ENCODE measurements around the gene ATRX. TPM values are rescaled to one million over a fixed set of nuclear protein-coding genes. Genes with fewer than 3 reads are reported as not detected.
"Not testable (repeated sequence)": the region's sequence is repeated elsewhere in the genome, so short reads cannot be mapped to it uniquely, and the experiment has no call there.

ATRX gene
- total RNA-seq, 6 donors from 2014 or later = 57.0 to 151 (median 98.2) TPM

DNA sequence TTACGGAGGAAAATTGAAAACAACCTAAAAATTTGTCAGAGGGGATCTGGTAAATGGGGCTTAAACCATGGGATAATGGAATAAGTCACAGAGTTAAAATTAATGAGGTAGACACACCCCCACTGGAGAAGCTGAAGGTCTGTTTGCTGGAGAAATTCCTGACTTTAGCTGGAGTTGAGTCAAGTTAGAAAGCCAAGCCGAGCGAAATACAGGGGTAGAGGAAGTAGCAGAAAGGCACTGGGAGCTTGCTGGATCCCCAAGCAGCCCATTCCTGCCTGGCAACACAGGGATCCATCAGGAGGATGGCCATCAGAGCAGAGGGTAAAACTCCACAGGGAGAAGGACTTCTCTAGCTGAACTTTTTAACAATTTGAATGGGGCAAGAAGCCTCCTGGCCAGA lies 163.8 kb downstream of the ATRX start:
- ATAC-seq (ENCODE audit: low FRiP score in 2 of 2) = no peak
- no peaks in the 10 kb centered on the region for H3K4me1 ChIP-seq
- 73 to 80% methylated on average over 3 of the region's 3 CpGs for WGBS, 2 donors

DNA sequence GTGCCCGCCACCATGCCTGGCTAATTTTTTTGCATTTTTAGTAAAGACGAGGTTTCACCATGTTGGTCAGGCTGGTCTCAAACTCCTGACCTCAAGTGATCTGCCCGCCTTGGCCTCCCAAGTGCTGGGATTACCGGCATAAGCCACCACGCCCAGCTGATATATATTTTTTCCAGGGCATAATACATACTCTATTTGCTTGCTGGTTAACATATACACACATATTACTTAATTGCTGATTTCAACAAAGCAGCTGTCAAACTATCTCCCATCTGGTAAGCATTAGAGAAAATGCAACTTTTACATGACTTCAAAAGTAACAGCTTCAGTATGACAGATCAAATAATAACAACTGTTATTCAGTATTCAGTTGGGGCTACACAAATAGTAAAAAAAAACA lies 164.6 kb downstream of the ATRX start:
- not testable (repeated sequence) for H3K36me3 ChIP-seq; ATAC-seq (ENCODE audit: low FRiP score in 2 of 2); H3K9me3 ChIP-seq; H3K27ac ChIP-seq; H3K27me3 ChIP-seq; H3K4me3 ChIP-seq; H3K4me1 ChIP-seq; DNase-seq
- 90 to 92% methylated on average over 5 of the region's 5 CpGs for WGBS, 2 donors

More for the DNA sequence above, 163.8 kb downstream of the ATRX start:
- no peaks in the 10 kb centered on the region for H3K27me3 ChIP-seq
- no peak for TF ChIP-seq POLR2AphosphoS5 (IDR thresholded peaks at IDR 0.05)
- TF ChIP-seq, protein P1, sequence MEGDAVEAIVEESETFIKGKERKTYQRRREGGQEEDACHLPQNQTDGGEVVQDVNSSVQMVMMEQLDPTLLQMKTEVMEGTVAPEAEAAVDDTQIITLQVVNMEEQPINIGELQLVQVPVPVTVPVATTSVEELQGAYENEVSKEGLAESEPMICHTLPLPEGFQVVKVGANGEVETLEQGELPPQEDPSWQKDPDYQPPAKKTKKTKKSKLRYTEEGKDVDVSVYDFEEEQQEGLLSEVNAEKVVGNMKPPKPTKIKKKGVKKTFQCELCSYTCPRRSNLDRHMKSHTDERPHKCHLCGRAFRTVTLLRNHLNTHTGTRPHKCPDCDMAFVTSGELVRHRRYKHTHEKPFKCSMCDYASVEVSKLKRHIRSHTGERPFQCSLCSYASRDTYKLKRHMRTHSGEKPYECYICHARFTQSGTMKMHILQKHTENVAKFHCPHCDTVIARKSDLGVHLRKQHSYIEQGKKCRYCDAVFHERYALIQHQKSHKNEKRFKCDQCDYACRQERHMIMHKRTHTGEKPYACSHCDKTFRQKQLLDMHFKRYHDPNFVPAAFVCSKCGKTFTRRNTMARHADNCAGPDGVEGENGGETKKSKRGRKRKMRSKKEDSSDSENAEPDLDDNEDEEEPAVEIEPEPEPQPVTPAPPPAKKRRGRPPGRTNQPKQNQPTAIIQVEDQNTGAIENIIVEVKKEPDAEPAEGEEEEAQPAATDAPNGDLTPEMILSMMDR (IDR thresholded peaks at IDR 0.05) = no peak
- TF ChIP-seq EP300 (IDR thresholded peaks at IDR 0.05) = no peak
- TF ChIP-seq POLR2A (IDR thresholded peaks at IDR 0.05) = no peak
- H3K36me3 ChIP-seq = no peaks in the 10 kb centered on the region
- no peaks in the 10 kb centered on the region for H3K9me3 ChIP-seq
- H3K4me3 ChIP-seq = no peak overlapping the region
- H3K27ac ChIP-seq = no peak overlapping the region
- no peak for DNase-seq

DNA sequence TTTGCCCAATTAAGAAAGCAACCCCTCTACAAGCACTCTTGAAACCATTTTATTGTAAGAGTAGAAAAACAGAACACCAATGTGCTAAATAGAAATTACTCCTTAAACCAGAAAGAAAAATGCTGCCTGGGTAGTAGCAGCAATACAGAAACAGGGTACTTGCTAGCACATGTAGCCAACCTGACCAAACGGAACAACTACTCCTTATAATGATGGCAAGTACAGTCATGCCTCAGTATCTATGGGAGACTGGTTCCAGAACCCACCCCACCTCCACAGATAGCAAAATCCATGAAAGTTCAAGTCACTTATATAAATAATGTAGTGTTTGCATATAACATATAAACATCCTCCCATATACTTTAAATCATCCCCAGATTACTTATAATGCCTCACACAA lies 168.8 kb downstream of the ATRX start:
- DNase-seq (no peak), ATAC-seq (ENCODE audit: low FRiP score in 2 of 2) (no peak)
- Histone ChIP-seq H3K27ac (no peak overlapping the region), H3K27me3 (no peaks in the 10 kb centered on the region), H3K4me3 (no peak overlapping the region), H3K9me3 (no peaks in the 10 kb centered on the region), H3K4me1 (no peaks in the 10 kb centered on the region), H3K36me3 (no peaks in the 10 kb centered on the region)
- TF ChIP-seq, protein P1 (IDR thresholded peaks at IDR 0.05) = no peak
- TF ChIP-seq POLR2AphosphoS5 (IDR thresholded peaks at IDR 0.05) = no peak
- TF ChIP-seq POLR2A (IDR thresholded peaks at IDR 0.05) = no peak
- TF ChIP-seq EP300 (IDR thresholded peaks at IDR 0.05) = no peak
- WGBS, 2 donors = 70 to 92% methylated on average over 1 of the region's 1 CpG

DNA sequence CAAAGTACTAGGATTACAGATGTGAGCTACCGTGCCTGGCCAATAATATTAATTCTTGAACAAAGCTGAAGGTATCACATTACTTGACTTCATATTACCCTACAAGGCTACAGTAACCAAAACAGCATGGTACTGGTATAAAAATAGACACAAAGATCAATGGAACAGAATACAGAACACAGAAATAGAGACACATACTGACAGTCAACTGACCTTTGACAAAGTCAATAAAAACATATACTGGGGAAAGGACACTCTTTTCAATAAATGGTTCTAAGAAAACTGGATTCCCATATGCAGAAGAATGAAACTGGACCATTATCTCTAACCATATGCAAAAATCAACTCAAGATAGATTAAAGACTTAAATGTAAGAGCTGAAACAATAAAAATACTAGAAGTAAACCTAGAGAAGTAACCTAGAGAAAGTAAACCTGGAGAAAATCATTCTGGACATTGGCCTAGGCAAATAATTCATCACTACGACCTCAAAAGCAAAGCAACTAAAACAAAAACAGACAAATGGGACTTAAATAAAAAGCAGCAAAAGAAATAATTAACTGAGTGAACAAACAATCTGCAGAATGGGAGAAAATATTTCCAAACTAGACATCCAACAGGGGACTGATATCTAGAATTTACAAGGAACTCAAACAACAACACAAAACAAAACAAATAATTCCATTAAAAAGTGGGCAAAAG lies 182.2 kb downstream of the ATRX start:
- no peak for DNase-seq
- H3K27ac ChIP-seq = no peak overlapping the region
- 43 to 52% methylated on average over 2 of the region's 2 CpGs for WGBS, 2 donors
- TF ChIP-seq, protein P1 (IDR thresholded peaks at IDR 0.05) = no peak
- no peak for TF ChIP-seq POLR2AphosphoS5 (IDR thresholded peaks at IDR 0.05)
- TF ChIP-seq EP300 (IDR thresholded peaks at IDR 0.05) = no peak
- no peak for TF ChIP-seq POLR2A (IDR thresholded peaks at IDR 0.05)
- H3K36me3 ChIP-seq = no peaks in the 10 kb centered on the region
- no peaks in the 10 kb centered on the region for H3K27me3 ChIP-seq
- H3K4me3 ChIP-seq = no peak overlapping the region
- no peak for ATAC-seq (ENCODE audit: low FRiP score in 2 of 2)
- H3K4me1 ChIP-seq = no peaks in the 10 kb centered on the region
- H3K9me3 ChIP-seq = no peaks in the 10 kb centered on the region

DNA sequence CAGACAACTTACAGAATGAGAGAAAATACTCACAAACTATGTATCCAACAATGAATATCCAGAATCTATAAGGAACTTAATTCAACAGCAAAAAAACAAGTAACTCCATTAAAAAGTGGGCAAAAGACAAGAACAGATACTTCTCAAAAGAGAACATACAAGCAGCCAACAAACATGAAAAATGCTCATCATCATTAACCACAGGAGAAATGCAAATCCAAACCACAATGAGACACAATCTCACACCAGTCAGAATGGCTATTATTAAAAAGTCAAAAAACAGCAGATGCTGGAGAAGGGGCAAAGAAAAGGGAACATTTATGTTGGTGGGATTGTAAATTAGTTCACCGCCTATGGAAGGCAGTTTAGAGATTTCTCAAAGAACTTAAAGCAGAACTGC lies 188.5 kb downstream of the ATRX start:
- TF ChIP-seq, protein P1 (IDR thresholded peaks at IDR 0.05) = no peak
- no peak for TF ChIP-seq POLR2AphosphoS5 (IDR thresholded peaks at IDR 0.05)
- TF ChIP-seq POLR2A (IDR thresholded peaks at IDR 0.05) = no peak
- TF ChIP-seq EP300 (IDR thresholded peaks at IDR 0.05) = no peak
- no peaks in the 10 kb centered on the region for H3K4me1 ChIP-seq
- H3K36me3 ChIP-seq = peaks cover 0 to 3% (median under 1%) of the 10 kb centered on the region in 4 donors
- no peak overlapping the region for H3K4me3 ChIP-seq
- 95 to 100% methylated on average over 1 of the region's 1 CpG for WGBS, 2 donors
- H3K27ac ChIP-seq = no peak overlapping the region
- no peaks in the 10 kb centered on the region for H3K27me3 ChIP-seq
- no peak for ATAC-seq (ENCODE audit: low FRiP score in 2 of 2)
- DNase-seq = no peak
- H3K9me3 ChIP-seq = no peaks in the 10 kb centered on the region
